K562 (cell line): Measurements from ENCODE around the gene CDK14. TPM values are rescaled to one million over a fixed set of nuclear protein-coding genes. Genes with fewer than 3 reads are reported as not detected.

Experiments used
- MLLT1 ChIP-seq, 2 experiments: fragments of 450-650 bp; IDR thresholded peaks; 2 replicates each; pipeline ENCODE4 v1.6.1; 2016
- REST ChIP-seq, 2 experiments: fragments of 450-650 bp; formaldehyde crosslinking in 1 of 2; IDR thresholded peaks; 2 replicates each; pipeline versions ENCODE4 v1.4.0 to v1.6.1; 2014 to 2020; ENCODE audit warnings: mild to moderate bottlenecking in 2 of 2, borderline replicate concordance in 1 of 2, low read depth in 1 of 2
- UBTF ChIP-seq, 2 experiments: IDR thresholded peaks; 2 replicates each; pipeline ENCODE4 v1.6.1; 2012; ENCODE audit warnings: improper control_type of control experiment in 2 of 2, low read depth in 2 of 2, low read length in 2 of 2, borderline replicate concordance in 1 of 2
- WHSC1 ChIP-seq: IDR thresholded peaks from one replicate; pipeline ENCODE4 v1.6.1; 2012; ENCODE audit warnings: low read length, control low read depth, inconsistent platforms
- polyA plus RNA-seq, 8 experiments: library from polyadenylated mRNA; depleted of rRNA in 4 of 8; stranded (reverse) in 5 of 8; unstranded in 3 of 8; fragments of >200 nt; fragmentation: Nextera tagmentation in 2 of 8; fragmentation: Illumina TruSeq in 1 of 8; extraction: Ambion mirVana in 2 of 8; extraction: Trizol in 1 of 8; gene quantifications; 2 replicates each; pipeline versions ENCODE4 v1.2.1 to v1.2.3, GENCODE V29; 2011 to 2014; ENCODE audit warnings: inconsistent platforms in 1 of 8, missing spikeins in 1 of 8
- total RNA-seq, 7 experiments: library from RNA; depleted of rRNA in 6 of 7; stranded (reverse); fragments of >200 nt in 6 of 7; fragmentation: Illumina TruSeq in 2 of 7; extraction: Trizol in 2 of 7; gene quantifications; 2 replicates each; pipeline versions ENCODE4 v1.2.1 to v1.2.3, GENCODE V29; 2011 to 2021; ENCODE audit warnings: low replicate concordance in 1 of 7

CDK14 gene
- total and polyA plus RNA-seq, 9 of the 15 experiments (the other 6 are each of a cell fraction or from before 2014, with no cell fraction given), result 0.03 to 0.91 (median 0.16) TPM

GRCh38 chr7:90595801-90596670 is at the start of gene CDK14 (continued):
- TF ChIP-seq REST (IDR thresholded peaks at IDR 0.05; ENCODE audit: borderline replicate concordance) (peak; percentile 31; the same call in 1 of the 2 replicates), REST (CRISPR knock-in tag; IDR thresholded peaks at IDR 0.05; ENCODE audit: low read depth) (no peak), MLLT1 (IDR thresholded peaks at IDR 0.05) (no peak), UBTF (IDR thresholded peaks at IDR 0.05; ENCODE audit: borderline replicate concordance in 1 of 2, low read depth in 2 of 2, low read length in 2 of 2) (0 out of 4 replicates have a peak, but pooled peaks of 1 of the 2 experiments have one; percentile 75), WHSC1 (no peak)
